GM21381 (cell line): Measurements from ENCODE around the gene ENDOV.

Source experiments
- ATAC-seq: cut with Tn5 transposase; IDR thresholded peaks from one replicate; pipeline ENCODE4 v1.9.1; 2021; ENCODE audit warnings: mild to moderate bottlenecking, moderate library complexity; ENCODE audit not compliant: unreplicated experiment

Gene ENDOV

GRCh38 chr17:80414803-80415625 is at the start of gene ENDOV:
Gene ENDOV, plus strand, starts transcription at chr17:80415167. Its CDS starts 28 bp downstream, at chr17:80415195.
- peak; percentile 95 for ATAC-seq

DNA sequence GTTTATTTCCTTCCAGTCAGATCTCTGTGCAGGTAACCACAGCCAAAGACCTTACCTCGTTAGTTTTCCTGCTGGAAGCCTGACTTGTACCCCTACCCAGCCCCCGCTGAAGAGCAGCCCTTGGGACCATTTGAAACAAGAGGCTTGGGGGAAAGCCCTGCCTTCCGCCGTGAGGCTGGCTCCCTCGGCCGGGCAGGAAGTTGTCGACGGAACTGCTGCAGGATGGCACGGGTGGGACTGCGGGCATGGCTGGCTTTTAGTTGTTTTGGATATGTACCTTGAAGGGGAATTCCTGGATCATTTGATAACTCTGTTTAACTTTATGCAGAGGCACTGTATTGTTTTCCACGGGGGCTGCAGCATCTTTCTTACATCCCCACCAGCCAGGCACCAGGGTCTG is 49.0 kb upstream of the ENDOV start:
- no peak for ATAC-seq

DNA sequence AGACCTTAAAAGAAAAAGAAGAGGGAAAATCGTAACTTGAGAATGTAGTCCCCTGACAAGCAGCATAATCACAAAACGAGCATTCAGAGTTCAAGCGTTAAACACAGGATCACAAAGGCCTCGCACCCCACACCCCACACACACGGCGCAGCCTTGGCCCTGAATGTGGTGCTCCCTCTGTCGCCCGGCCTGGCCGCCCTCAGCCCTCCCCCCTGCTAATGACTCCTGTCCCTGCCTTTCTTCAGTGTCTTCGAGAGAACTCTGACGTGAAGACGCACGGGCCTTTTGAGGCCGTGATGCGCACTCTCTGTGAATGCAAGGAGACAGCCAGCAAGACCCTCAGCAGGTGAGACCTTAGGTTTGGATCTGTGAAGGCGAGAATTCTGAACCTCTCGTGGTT is 47.5 kb upstream of the ENDOV start:
- ATAC-seq, result no peak

GRCh38 chr17:80371196-80371595 is 43.8 kb upstream of the ENDOV start:
- no peak for ATAC-seq

DNA sequence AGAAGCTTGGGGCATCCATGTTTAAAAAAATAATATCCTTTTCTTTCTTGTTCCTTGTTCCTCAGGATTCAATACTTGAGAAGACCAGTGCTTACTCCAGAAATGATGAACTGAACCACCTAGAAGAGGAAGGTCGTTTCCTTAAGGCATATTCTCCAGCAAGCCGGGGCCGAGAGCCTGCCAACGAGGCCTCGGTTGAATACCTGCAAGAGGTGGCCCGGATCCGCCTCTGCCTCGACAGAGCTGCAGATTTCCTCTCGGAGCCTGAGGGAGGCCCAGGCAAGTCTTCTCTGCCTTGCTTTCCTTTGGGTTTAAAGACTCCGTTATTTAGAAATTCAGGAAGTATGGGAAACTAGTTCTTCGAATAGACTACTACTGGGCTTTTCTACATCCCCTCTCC is 42.5 kb upstream of the ENDOV start:
- ATAC-seq, result no peak

DNA sequence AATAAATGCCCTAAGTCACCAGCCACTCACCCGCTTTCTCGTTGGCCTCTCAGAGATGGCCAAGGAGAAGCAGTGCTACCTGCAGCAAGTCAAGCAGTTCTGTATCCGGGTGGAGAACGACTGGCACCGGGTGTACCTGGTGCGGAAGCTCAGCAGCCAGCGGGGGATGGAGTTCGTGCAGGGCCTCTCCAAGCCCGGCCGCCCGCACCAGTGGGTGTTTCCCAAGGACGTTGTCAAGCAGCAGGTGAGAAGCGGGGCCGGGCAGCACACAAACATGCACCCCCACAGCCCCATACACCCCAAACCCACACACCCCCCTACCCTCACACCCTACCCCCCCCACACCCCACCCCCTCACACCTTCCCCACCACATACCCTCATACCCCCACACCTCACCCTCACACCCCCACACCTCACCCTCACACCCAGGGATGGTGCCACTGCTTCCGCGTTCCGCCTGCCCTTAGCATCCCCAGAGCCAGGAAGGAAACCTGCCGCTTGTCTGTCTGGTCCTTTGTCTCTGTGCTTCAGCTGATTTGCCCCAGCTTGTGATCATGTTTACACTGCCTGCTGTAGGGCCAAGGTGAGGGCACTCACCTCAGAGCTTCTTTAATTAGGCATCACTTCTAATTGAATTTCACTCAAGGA is 41.9 kb upstream of the ENDOV start:
- ATAC-seq, result no peak

GRCh38 chr17:80374039-80374731 is 40.8 kb upstream of the ENDOV start:
- ATAC-seq, result no peak

DNA sequence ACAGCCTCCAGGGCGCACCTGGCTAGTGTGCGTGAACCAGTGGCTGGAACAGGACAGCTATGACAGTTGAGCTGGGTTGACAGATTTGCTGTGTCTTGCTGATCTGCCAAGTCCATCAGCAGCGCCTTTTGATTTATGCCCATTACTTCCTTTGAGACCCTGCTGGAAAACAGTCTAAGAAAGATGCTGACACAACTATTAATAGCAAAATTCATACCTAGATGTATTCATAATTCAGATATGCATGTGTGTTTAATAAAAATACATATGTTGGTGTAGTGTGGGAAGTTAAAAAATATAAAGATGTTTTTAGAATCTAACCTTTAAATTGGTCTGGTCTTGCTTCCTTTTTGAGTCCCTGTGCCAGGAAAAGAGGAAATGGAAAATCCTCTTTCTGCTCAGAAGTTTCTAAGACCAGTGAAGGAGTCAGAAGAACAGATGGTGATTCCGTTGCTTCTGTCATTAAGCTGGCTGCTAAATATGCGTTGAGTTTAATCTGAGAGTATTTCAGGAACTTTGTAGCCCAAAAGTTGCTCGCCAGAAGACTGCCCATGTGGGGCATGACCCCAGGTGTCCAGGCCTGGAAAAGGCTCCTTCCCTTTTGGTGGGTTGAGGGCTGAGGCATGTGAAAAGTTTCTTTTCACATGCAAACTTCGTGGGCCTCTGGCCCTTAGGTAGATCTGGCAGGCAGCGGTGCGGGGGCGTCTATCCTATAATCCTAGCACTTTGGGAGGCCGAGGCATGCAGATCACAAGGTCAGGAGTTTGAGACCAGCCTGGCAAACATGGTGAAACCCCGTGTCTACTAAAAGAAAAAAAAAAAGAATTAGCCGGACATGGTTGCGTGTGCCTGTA is 40.0 kb upstream of the ENDOV start:
- no peak for ATAC-seq

- no peak for ATAC-seq
These were observed 38.4 kb upstream of the ENDOV start for GRCh38 chr17:80376531-80376930.

DNA sequence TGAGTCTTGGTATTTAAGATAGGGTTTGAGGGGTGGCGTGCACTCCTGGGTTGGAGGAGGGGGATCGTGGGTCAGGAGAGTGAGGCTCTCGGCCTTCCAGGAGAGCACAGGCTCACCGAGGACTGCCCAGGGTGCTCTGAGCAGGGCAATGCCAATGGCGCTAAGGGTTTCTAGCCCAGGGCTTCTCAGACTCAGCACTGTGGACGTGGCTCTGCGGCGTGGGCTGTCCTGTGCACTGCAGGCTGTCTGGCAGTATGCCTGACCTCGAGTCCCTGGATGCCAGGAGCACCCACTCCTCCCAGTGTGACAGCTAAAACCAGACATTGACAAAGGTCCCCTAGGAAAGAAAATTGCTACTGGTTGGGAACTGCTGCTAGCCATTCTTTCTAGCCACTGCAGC is 37.2 kb upstream of the ENDOV start:
- no peak for ATAC-seq

DNA sequence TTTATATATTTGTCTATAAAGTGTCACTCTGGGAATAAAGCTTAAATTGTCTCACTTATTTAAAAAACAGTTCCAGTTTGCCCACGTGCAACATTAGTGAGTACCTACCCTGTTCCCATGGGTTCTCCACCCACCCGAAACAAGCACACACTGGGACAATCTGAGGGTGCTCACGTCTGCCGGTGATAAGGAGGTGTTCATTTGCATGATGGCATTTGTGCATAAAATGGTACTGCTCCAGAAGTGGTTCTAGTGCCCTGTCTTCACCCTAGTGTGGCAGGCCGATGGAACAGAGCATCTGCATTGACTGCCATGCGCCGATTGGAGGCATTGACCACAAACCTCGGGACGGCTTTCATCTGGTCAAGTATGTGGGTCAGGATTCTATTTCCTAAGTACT is 35.6 kb upstream of the ENDOV start:
- ATAC-seq, result no peak

GRCh38 chr17:80380068-80380467 is 34.9 kb upstream of the ENDOV start:
- no peak for ATAC-seq

GRCh38 chr17:80380555-80381002 is 34.4 kb upstream of the ENDOV start:
- ATAC-seq, result no peak

DNA sequence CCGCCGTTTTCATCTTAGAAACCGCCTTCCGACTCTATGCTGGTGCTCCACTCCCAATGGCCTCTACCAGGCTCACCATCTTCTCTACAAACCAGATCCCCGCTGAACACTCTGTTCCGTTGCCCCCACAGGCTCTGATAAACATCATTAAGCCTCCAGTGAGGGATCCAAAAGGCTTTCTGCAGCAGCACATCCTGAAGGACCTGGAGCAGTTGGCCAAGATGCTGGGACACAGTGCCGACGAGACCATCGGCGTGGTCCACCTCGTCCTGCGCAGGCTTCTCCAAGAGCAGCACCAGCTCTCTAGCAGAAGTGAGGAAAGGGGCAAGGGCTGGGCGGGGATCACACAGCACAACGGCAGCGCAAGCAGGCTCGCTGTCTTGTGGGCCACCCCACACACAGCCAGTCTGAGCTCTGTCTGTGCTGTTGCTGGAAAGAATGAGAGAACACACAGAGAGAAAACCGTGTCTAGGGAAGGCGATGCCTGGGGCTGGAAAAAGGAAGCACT is 33.5 kb upstream of the ENDOV start:
- ATAC-seq, result no peak

DNA sequence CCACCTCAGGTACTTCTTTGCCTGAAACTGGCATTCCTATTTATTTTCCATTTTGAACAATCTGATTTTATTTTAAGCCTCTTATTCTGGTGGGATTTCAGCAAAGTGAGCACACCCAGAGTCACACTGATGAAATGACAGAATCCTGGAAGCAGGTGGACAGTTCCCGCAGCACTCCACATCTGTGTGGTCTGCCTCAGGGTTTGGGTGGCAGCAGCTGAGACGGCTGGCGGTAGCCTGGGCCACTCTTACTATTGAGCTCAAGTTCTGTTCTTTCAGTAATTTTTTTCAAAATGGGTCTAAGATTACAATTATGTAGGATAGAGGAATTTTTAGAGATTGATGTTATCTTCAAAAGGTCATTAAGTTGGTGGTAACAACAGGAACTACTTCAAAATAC is 32.5 kb upstream of the ENDOV start:
- no peak for ATAC-seq

GRCh38 chr17:80382956-80383355 is 32.0 kb upstream of the ENDOV start:
- no peak for ATAC-seq

- ATAC-seq, result no peak
These were observed 30.6 kb upstream of the ENDOV start for GRCh38 chr17:80384078-80384960.

GRCh38 chr17:80385046-80385445 is 29.9 kb upstream of the ENDOV start:
- no peak for ATAC-seq

DNA sequence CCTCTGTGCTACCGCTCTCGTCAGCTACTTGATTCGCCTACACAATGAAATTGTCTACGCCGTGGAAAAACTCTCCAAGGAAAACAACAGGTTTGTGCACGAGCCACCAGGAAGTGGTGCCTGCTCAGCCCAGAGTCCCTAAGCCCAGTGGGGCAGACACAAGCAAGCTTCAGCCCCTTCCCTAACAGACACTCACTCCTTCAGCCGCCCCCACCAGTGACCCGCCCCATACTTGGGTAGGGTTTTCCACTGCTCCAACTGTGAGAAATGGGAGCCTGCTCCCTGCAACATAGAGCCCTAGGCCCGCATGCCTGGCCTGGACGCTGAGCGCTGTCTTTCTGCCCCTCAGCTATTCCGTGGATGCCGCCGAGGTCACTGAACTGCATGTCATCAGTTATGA is 28.6 kb upstream of the ENDOV start:
- ATAC-seq, result no peak

GRCh38 chr17:80387071-80387470 is 27.9 kb upstream of the ENDOV start:
- ATAC-seq, result no peak
